NCI-H2029 (cell line): ENCODE measurements around the gene PLCH1.
"Not testable (repeated sequence)": the region's sequence is repeated elsewhere in the genome, so short reads cannot be mapped to it uniquely, and the experiment has no call there.

Source experiments
- DNase-seq: peaks from one replicate; lab custom pipeline; 2025; lab: John Stamatoyannopoulos, UW

Gene PLCH1

GRCh38 chr3:155641956-155642355 lies 102.9 kb downstream of the PLCH1 start:
- DNase-seq = no peak

GRCh38 chr3:155640098-155640497 lies 104.8 kb downstream of the PLCH1 start:
- DNase-seq = no peak

- no peak for DNase-seq
Measured at GRCh38 chr3:155639462-155640055, 105.3 kb downstream of the PLCH1 start.

- not testable (repeated sequence) for DNase-seq
Measured at GRCh38 chr3:155638461-155638860, 106.4 kb downstream of the PLCH1 start.

- no peak for DNase-seq
Measured at GRCh38 chr3:155637567-155637966, 107.3 kb downstream of the PLCH1 start.

- DNase-seq = no peak
Measured at GRCh38 chr3:155635056-155635455, 109.8 kb downstream of the PLCH1 start.

GRCh38 chr3:155634121-155634719 lies 110.7 kb downstream of the PLCH1 start:
- DNase-seq = no peak

- peak; percentile 36 for DNase-seq
Measured at GRCh38 chr3:155631323-155632019, 113.4 kb downstream of the PLCH1 start.

- DNase-seq = no peak
Measured at GRCh38 chr3:155629556-155629955, 115.3 kb downstream of the PLCH1 start.

GRCh38 chr3:155629056-155629455 lies 115.8 kb downstream of the PLCH1 start:
- DNase-seq = no peak

- not testable (repeated sequence) for DNase-seq
Measured at GRCh38 chr3:155622647-155623046, 122.2 kb downstream of the PLCH1 start.

- DNase-seq = not testable (repeated sequence)
Measured at GRCh38 chr3:155620552-155620951, 124.3 kb downstream of the PLCH1 start.

GRCh38 chr3:155619118-155619915 lies 125.6 kb downstream of the PLCH1 start:
- no peak for DNase-seq

- DNase-seq = no peak
Measured at GRCh38 chr3:155618543-155618942, 126.3 kb downstream of the PLCH1 start.

- no peak for DNase-seq
Measured at GRCh38 chr3:155617346-155617925, 127.4 kb downstream of the PLCH1 start.

GRCh38 chr3:155615141-155615540 lies 129.7 kb downstream of the PLCH1 start:
- not testable (repeated sequence) for DNase-seq

GRCh38 chr3:155614410-155614809 lies 130.5 kb downstream of the PLCH1 start:
- DNase-seq = not testable (repeated sequence)

GRCh38 chr3:155611456-155611855 lies 133.4 kb downstream of the PLCH1 start:
- DNase-seq = no peak

GRCh38 chr3:155609586-155609985 lies 135.3 kb downstream of the PLCH1 start:
- no peak for DNase-seq

- no peak for DNase-seq
Measured at GRCh38 chr3:155608228-155608920, 136.5 kb downstream of the PLCH1 start.

- DNase-seq = no peak
Measured at GRCh38 chr3:155607761-155608160, 137.1 kb downstream of the PLCH1 start.

GRCh38 chr3:155605571-155605970 lies 139.3 kb downstream of the PLCH1 start:
- no peak for DNase-seq
